Thyroid gland (tissue), 4 donors: ENCODE results near the gene DENND1A.

Source experiments
- POLR2A ChIP-seq, 2 donors: fragments of 450-650 bp; IDR thresholded peaks; one replicate each; pipeline ENCODE4 v1.6.1; 2017; ENCODE audit warnings: antibody characterized with exemption in 2 of 2, mild to moderate bottlenecking in 2 of 2, moderate library complexity in 1 of 2
- TF ChIP-seq, protein P1 (sequence below), 6 experiments: fragments of 200-600 bp in 3 of 6; fragments of 450-650 bp in 3 of 6; sonication (generic) in 3 of 6; IDR thresholded peaks; one replicate each; pipeline ENCODE4 v1.5.1; 2016 to 2019; ENCODE audit warnings: antibody characterized with exemption in 6 of 6, mild to moderate bottlenecking in 2 of 6, inconsistent platforms in 1 of 6, moderate library complexity in 1 of 6

DNA sequence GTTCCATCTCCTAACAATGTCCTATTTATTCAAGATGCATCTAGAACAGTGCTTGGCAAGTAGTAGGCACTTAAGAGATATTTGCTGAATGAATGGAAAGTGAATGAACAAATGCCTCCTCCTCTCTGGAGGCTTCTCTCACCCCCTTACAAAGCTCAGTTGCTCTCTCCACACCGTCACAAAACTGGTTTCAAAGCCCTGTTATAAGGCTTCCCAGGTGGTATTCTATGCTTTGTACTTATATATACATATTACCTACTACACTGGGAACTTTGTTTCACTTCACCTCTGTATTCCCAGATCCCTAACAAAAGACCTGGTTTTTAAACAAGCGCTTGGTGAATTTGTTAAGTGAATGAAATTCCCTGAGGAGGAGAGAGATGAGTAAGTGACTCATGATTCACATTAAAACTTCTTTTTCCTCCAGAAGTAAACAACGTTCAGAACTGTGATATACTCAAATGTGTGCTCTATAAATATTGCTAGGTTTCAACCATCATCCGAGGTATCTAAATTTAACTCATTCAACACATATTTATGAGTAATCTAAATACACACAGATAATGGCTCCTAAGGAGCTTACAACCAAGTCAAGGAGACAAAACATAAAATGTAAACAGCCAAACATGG is 36.0 kb downstream of the DENND1A start:
- TF ChIP-seq, protein P1, sequence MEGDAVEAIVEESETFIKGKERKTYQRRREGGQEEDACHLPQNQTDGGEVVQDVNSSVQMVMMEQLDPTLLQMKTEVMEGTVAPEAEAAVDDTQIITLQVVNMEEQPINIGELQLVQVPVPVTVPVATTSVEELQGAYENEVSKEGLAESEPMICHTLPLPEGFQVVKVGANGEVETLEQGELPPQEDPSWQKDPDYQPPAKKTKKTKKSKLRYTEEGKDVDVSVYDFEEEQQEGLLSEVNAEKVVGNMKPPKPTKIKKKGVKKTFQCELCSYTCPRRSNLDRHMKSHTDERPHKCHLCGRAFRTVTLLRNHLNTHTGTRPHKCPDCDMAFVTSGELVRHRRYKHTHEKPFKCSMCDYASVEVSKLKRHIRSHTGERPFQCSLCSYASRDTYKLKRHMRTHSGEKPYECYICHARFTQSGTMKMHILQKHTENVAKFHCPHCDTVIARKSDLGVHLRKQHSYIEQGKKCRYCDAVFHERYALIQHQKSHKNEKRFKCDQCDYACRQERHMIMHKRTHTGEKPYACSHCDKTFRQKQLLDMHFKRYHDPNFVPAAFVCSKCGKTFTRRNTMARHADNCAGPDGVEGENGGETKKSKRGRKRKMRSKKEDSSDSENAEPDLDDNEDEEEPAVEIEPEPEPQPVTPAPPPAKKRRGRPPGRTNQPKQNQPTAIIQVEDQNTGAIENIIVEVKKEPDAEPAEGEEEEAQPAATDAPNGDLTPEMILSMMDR (IDR thresholded peaks at IDR 0.05) = no peak
- TF ChIP-seq POLR2A (IDR thresholded peaks at IDR 0.05) = no peak
